Coronary artery (tissue), 2 donors: ENCODE results near the gene MAGOH.
"Not testable (repeated sequence)": the region's sequence is repeated elsewhere in the genome, so short reads cannot be mapped to it uniquely, and the experiment has no call there.

ENCODE experiments used
- DNase-seq: peaks from one replicate; pipeline ENCODE4 v3.0.0-alpha.2; 2017; ENCODE audit warnings: low spot score
- H3K27ac ChIP-seq, 2 donors: fragments of 200-600 bp; sonication (generic); one replicate each; pipeline ENCODE4 v1.5.1; 2016 to 2019
- H3K4me3 ChIP-seq: fragments of 200-600 bp; sonication (generic); 2 replicates; pipeline ENCODE4 v1.5.1; 2016; ENCODE audit warnings: mild to moderate bottlenecking, moderate library complexity
- CTCF ChIP-seq: fragments of 200-600 bp; sonication (generic); IDR thresholded peaks from one replicate; pipeline ENCODE4 v1.5.1; 2019; ENCODE audit warnings: antibody characterized with exemption

MAGOH gene

GRCh38 chr1:53238197-53239155 is at the start of gene MAGOH:
Gene MAGOH, minus strand, starts transcription at chr1:53238518. Its CDS starts 70 bp downstream, at chr1:53238448.
- peak within 1 kb of the TSS; percentile 61 to 85 for H3K27ac ChIP-seq
- DNase-seq, result peak; percentile 96
- H3K4me3 ChIP-seq, result peak within 1 kb of the TSS; percentile 98
- no peak for TF ChIP-seq CTCF

- Histone ChIP-seq H3K4me3 (no peak overlapping the region), H3K27ac (no peak overlapping the region)
- no peak for DNase-seq
- TF ChIP-seq CTCF, result no peak
Observed at GRCh38 chr1:53286955-53287354, 48.6 kb upstream of the MAGOH start.

GRCh38 chr1:53285969-53286760 is 47.8 kb upstream of the MAGOH start:
- H3K4me3 ChIP-seq, result no peak overlapping the region
- DNase-seq, result no peak
- no peak for TF ChIP-seq CTCF
- H3K27ac ChIP-seq, result no peak overlapping the region

GRCh38 chr1:53285546-53285945 is 47.2 kb upstream of the MAGOH start:
- no peak overlapping the region for H3K4me3 ChIP-seq
- no peak for DNase-seq
- TF ChIP-seq CTCF, result no peak
- H3K27ac ChIP-seq, result no peak overlapping the region

- Histone ChIP-seq H3K4me3 (no peak overlapping the region), H3K27ac (no peak overlapping the region)
- no peak for TF ChIP-seq CTCF
- DNase-seq, result no peak
Observed at GRCh38 chr1:53284224-53285020, 46.1 kb upstream of the MAGOH start.

GRCh38 chr1:53283156-53283555 is 44.8 kb upstream of the MAGOH start:
- DNase-seq, H3K4me3 ChIP-seq, H3K27ac ChIP-seq: not testable (repeated sequence)

- H3K4me3 ChIP-seq, result no peak overlapping the region
- no peak for TF ChIP-seq CTCF
- DNase-seq, result no peak
- no peak overlapping the region for H3K27ac ChIP-seq
Observed at GRCh38 chr1:53281133-53281532, 42.8 kb upstream of the MAGOH start.
